ENCODE data around the gene CNOT6. TPM values are rescaled to one million over a fixed set of nuclear protein-coding genes. Genes with fewer than 3 reads are reported as not detected.
A peak's percentile ranks its signal among the peaks of the same experiment; 100 is the strongest.

Gene CNOT6
- total RNA-seq, 1 donor from 2014 or later: 46.3 TPM

- peak overlapping the region; percentile 48 for H3K27ac Mint-ChIP-seq (ENCODE audit: unreplicated experiment)
- peaks cover 43% of the 10 kb centered on the region for H3K36me3 Mint-ChIP-seq (ENCODE audit: low read depth, unreplicated experiment)
- H3K9me3 Mint-ChIP-seq (ENCODE audit: unreplicated experiment): no peaks in the 10 kb centered on the region
- peaks cover 40% of the 10 kb centered on the region for H3K27me3 Mint-ChIP-seq (ENCODE audit: unreplicated experiment)
- H3K4me3 Mint-ChIP-seq (ENCODE audit: unreplicated experiment): peak overlapping the region; percentile 62
- DNase-seq (ENCODE audit: low spot score): no peak
- TF ChIP-seq, protein P1, sequence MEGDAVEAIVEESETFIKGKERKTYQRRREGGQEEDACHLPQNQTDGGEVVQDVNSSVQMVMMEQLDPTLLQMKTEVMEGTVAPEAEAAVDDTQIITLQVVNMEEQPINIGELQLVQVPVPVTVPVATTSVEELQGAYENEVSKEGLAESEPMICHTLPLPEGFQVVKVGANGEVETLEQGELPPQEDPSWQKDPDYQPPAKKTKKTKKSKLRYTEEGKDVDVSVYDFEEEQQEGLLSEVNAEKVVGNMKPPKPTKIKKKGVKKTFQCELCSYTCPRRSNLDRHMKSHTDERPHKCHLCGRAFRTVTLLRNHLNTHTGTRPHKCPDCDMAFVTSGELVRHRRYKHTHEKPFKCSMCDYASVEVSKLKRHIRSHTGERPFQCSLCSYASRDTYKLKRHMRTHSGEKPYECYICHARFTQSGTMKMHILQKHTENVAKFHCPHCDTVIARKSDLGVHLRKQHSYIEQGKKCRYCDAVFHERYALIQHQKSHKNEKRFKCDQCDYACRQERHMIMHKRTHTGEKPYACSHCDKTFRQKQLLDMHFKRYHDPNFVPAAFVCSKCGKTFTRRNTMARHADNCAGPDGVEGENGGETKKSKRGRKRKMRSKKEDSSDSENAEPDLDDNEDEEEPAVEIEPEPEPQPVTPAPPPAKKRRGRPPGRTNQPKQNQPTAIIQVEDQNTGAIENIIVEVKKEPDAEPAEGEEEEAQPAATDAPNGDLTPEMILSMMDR (IDR thresholded peaks at IDR 0.05; ENCODE audit: unreplicated experiment): no peak
- H3K4me1 Mint-ChIP-seq (ENCODE audit: unreplicated experiment): peaks cover 33% of the 10 kb centered on the region
Measured at GRCh38 chr5:180620014-180620413, 125.8 kb downstream of the CNOT6 start.

DNA sequence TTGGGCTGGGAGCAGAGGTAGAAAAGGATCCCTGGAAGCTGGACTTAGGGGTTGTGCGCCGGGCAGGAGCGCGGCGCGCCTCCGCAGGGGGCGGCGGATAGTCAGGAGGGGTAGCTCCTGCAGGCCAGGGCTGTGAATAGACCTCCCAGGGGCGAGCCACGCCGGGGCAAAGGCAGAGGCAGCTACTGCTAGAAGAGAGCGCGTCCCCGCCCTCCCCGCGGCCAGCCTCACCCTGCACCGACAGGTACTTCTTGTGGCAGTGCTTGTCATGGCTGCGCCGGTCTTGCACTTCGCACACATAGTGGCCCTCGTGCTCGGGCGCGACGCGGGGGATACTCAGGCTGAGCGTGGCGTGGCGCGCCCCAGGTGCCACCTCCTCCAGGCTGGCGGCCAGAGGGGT, 127.1 kb downstream of the CNOT6 start:
- H3K36me3 Mint-ChIP-seq (ENCODE audit: low read depth, unreplicated experiment): peaks cover 43% of the 10 kb centered on the region
- TF ChIP-seq, protein P1 (IDR thresholded peaks at IDR 0.05; ENCODE audit: unreplicated experiment): no peak
- peaks cover 34% of the 10 kb centered on the region for H3K4me1 Mint-ChIP-seq (ENCODE audit: unreplicated experiment)
- no peak overlapping the region for H3K27ac Mint-ChIP-seq (ENCODE audit: unreplicated experiment)
- DNase-seq (ENCODE audit: low spot score): no peak
- H3K27me3 Mint-ChIP-seq (ENCODE audit: unreplicated experiment): peaks cover 40% of the 10 kb centered on the region
- H3K9me3 Mint-ChIP-seq (ENCODE audit: unreplicated experiment): no peaks in the 10 kb centered on the region
- H3K4me3 Mint-ChIP-seq (ENCODE audit: unreplicated experiment): no peak overlapping the region

DNA sequence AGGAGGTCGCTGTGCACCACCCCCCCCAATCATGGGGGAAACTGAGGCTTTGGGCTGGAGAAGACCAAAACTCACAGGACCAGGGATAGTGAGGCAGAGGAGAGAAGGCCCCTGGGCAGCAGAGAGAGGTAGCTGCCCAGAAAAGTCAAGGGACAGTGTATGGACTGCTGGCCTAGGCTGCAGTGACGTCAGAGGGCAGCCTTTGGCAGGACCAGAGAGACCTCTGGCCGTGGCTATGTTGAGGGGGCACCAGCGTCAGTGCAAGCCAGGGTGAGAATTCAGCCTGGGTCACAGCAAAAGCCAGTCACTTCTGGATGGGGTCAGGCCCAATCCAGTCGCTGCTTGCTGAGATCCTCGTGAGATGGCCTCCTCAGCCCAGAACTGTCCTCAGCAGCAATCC, 128.7 kb downstream of the CNOT6 start:
- H3K9me3 Mint-ChIP-seq (ENCODE audit: unreplicated experiment): no peaks in the 10 kb centered on the region
- TF ChIP-seq, protein P1 (IDR thresholded peaks at IDR 0.05; ENCODE audit: unreplicated experiment): no peak
- H3K27me3 Mint-ChIP-seq (ENCODE audit: unreplicated experiment): peaks cover 39% of the 10 kb centered on the region
- peak overlapping the region; percentile 77 for H3K27ac Mint-ChIP-seq (ENCODE audit: unreplicated experiment)
- H3K4me3 Mint-ChIP-seq (ENCODE audit: unreplicated experiment): peak overlapping the region; percentile 74
- DNase-seq (ENCODE audit: low spot score): no peak
- peaks cover 34% of the 10 kb centered on the region for H3K4me1 Mint-ChIP-seq (ENCODE audit: unreplicated experiment)
- H3K36me3 Mint-ChIP-seq (ENCODE audit: low read depth, unreplicated experiment): peaks cover 53% of the 10 kb centered on the region

DNA sequence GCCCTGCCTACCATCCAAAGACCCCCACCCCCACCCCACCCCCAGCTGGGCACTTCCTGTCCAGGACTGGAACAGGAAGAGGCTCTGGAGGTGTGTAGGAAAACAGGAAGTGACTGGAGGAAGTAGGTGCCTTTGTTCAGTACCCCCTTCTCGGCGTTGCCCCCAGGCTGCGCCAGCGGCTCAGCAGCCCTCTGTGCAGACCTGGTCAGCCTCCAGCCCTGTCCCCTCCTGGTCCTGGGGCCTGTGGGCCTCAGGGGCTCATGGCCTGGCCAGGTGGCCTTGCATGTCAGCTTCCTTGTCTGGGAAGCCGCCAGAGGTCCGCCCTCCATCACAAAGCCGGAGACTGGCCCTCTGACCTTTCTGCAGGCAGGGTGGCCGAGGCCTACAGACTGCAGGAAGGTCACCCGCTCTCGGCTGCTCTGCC, 129.2 kb downstream of the CNOT6 start:
- Mint-ChIP-seq H3K4me1 (ENCODE audit: unreplicated experiment) (peaks cover 34% of the 10 kb centered on the region), H3K4me3 (ENCODE audit: unreplicated experiment) (no peak overlapping the region), H3K27me3 (ENCODE audit: unreplicated experiment) (peaks cover 37% of the 10 kb centered on the region), H3K9me3 (ENCODE audit: unreplicated experiment) (no peaks in the 10 kb centered on the region), H3K27ac (ENCODE audit: unreplicated experiment) (peak overlapping the region; percentile 85), H3K36me3 (ENCODE audit: low read depth, unreplicated experiment) (peaks cover 51% of the 10 kb centered on the region)
- TF ChIP-seq, protein P1 (IDR thresholded peaks at IDR 0.05; ENCODE audit: unreplicated experiment): no peak
- peak; percentile 52 for DNase-seq (ENCODE audit: low spot score)

- Mint-ChIP-seq H3K36me3 (ENCODE audit: low read depth, unreplicated experiment) (peaks cover 52% of the 10 kb centered on the region), H3K4me3 (ENCODE audit: unreplicated experiment) (peak overlapping the region; percentile 70), H3K27me3 (ENCODE audit: unreplicated experiment) (peaks cover 36% of the 10 kb centered on the region), H3K4me1 (ENCODE audit: unreplicated experiment) (peaks cover 34% of the 10 kb centered on the region), H3K9me3 (ENCODE audit: unreplicated experiment) (no peaks in the 10 kb centered on the region), H3K27ac (ENCODE audit: unreplicated experiment) (peak overlapping the region; percentile 85)
- DNase-seq (ENCODE audit: low spot score): no peak
- TF ChIP-seq, protein P1 (IDR thresholded peaks at IDR 0.05; ENCODE audit: unreplicated experiment): no peak
Measured at GRCh38 chr5:180623844-180624243, 129.7 kb downstream of the CNOT6 start.
